HG02870 (cell line): ENCODE data around the gene KRTAP5-8.
A peak's percentile ranks its signal among the peaks of the same experiment; 100 is the strongest.
"Not testable (repeated sequence)": the region's sequence is repeated elsewhere in the genome, so short reads cannot be mapped to it uniquely, and the experiment has no call there.

Source experiments
- ATAC-seq: cut with Tn5 transposase; IDR thresholded peaks from one replicate; pipeline ENCODE4 v1.9.1; 2021; ENCODE audit warnings: mild to moderate bottlenecking, moderate library complexity; ENCODE audit not compliant: unreplicated experiment

The KRTAP5-8 gene, protein sequence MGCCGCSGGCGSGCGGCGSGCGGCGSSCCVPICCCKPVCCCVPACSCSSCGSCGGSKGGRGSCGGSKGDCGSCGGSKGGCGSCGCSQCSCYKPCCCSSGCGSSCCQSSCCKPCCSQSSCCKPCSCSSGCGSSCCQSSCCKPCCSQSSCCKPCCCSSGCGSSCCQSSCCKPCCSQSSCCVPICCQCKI

DNA sequence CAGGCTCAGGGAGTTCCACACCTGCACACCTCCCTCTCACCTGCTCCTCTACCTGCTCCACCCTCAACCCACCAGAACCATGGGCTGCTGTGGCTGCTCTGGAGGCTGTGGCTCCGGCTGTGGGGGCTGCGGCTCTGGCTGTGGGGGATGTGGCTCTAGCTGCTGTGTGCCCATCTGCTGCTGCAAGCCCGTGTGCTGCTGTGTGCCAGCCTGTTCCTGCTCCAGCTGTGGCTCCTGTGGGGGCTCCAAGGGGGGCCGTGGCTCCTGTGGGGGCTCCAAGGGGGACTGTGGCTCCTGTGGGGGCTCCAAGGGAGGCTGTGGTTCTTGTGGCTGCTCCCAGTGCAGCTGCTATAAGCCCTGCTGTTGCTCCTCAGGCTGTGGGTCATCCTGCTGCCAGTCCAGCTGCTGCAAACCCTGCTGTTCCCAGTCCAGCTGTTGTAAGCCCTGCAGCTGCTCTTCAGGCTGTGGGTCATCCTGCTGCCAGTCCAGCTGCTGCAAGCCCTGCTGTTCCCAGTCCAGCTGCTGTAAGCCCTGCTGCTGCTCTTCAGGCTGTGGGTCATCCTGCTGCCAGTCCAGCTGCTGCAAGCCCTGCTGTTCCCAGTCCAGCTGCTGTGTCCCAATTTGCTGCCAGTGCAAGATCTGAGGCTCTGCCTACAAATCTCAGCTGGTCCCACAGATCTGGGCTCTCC lies at the start of gene KRTAP5-8:
Gene KRTAP5-8 (plus strand): TSS at position 49 of the 689 bp plus-strand sequence. CDS start 31 bp downstream, at position 80.
- not testable (repeated sequence) for ATAC-seq

DNA sequence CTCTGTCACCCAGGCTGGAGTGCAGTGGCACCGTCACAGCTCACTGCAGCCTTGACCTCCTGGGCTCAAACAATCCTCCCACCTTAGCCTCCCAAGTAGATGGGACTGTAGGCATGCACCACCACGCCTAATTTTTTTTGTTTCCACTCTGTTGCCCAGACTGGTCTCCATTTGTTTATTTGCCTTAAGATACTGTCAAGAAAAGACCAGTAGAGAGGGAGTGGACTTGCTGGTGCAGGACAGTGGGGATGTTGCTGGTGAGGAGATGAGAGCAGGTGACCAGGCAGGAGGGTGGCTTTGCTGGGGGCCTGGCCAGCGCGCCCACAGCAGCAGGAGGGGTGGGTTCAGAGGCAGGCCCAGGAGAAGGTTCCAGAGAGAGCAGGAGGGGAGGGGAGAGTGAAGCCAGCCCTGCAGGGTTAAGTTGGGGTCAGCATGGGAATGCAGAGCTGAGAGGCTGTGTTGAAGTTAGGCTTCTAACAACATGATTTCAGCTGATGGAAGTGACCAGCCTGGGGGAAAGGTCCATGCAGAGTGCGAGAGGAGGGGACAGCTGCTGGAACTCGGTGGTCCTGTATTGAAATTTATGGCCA lies 49.0 kb upstream of the KRTAP5-8 start:
- ATAC-seq, result no peak

DNA sequence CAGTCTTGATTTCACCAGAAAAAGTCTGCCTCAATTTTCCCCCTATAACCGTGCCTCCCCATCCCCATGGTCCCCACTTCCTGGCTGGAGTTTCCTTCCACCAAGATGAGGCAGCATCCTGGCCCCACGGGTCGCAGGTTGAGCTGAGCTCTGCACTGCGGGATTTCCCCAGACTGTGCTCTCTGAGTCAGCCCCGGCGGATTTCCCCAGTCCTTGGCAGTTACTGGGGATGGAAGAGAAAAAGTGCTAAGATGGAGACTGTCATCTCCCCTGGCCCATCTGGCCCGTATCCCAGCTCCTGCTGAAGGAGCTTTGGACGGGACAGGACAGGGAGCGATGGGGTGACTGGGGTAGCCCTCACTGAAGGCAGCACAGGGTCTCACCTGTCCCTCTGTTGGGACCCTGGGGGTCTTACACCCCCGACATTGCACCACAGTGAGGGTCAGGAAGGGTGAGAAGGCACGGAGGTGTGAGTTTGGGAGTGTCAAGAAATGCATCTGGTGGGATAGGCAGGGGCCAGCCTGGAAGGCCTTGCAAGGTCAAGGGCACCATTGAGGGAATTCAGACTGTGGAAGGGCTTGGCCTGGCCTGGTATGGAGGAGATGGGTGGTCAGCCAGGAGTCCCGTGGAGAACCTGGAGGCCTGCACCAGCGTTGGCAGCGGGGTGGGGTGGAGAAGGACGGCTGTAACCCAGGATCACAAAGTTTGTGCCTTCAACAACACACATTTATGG lies 48.3 kb upstream of the KRTAP5-8 start:
- ATAC-seq, result peak; percentile 68

DNA sequence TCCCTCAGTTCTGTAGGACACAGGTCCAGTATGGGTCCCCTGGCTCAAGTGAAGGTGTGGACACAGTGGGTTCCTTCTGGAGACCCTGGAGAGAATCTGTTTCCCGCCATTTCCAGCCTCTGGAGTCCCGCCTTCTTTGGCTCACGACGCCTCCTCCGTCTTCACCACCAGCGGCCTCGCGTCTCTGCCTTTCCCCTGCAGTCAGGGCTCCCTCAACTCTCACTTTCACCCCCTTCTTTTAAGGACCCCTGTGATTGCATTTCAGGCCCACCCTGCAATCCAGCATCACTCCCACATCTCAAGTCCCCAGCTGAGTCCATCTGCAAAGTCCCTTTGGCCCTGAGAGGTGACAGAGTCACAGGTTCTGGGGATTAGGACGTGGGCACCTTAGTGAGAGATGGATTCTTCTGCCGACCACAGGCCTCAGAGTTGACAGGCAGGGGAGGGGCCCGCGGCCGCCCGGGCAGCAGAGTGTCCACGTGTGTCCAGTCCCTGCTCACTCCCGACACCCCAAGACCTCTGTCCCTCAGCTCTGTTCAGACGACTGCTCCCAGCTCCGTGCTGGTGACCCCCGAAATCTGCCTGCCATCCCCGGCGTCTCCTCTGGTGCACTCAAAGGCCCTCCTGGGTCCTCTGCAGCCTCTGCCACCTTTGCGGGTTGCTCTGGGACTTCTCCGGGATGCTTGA lies 47.6 kb upstream of the KRTAP5-8 start:
- ATAC-seq, result no peak

DNA sequence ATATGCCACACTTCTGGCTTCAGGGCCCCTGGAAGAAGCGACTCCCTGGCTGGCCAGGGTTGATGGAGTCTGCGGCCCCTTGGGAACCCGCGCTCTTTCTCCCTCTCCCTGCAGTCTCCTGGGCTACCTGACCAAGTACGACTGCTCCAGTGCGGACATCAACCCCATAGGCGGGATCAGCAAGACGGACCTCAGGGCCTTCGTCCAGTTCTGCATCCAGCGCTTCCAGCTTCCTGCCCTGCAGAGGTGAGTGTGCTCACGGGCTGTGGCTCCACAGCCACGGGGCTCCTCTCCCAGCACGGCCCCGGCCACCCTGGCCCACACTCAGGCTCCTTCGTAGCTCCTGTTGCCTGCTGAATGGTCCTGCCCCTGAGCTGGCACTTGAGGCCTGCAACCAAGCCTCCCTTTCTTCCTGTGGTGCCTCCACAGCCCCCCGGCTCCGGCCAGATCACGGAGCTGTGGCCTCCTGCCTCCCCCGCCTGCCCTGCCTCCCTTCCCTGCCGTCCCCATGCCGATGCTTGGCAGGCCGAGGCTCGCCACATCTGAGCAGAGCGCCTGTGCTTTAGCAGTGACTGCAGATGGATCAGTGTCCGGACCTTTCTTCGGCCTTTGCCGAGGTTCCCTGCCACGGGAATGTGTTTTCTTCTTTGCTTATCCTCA lies 47.0 kb upstream of the KRTAP5-8 start:
- no peak for ATAC-seq

DNA sequence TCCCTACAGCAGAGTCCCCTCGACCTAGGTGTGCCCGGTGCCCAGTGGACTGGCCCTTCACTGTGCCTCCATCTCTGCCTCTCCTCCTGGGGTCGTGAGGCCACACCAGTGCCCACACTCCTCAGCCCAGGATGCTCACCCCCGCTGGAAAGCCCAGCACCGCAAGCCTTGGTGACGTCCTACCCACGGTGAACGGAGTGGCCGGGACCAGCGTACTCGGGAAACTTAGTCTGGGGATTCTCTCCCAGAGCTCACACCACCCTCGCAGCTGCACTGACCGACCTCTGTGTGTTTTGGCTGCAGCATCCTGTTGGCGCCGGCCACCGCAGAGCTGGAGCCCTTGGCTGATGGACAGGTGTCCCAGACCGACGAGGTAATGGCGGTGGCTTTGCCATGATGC lies 46.3 kb upstream of the KRTAP5-8 start:
- no peak for ATAC-seq

DNA sequence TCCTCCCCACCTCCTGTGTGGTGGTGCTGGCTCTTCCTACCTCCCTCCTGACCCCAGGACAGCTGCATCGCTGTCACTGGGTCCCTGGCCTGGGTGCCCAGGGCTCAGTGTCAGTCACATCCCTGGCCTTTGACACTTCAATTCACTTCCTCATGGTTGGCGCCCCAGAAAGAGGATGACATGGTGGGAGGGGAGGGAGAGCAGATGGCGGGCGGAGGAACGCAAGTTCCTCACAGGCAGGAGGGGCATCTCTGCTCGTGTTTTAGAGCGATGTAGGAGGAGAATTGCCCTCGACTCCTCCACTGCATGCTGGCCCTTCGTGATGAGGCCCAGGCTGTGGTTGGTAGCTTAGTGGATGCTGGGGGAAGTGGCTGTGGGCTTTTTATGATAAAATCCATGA lies 45.9 kb upstream of the KRTAP5-8 start:
- no peak for ATAC-seq

DNA sequence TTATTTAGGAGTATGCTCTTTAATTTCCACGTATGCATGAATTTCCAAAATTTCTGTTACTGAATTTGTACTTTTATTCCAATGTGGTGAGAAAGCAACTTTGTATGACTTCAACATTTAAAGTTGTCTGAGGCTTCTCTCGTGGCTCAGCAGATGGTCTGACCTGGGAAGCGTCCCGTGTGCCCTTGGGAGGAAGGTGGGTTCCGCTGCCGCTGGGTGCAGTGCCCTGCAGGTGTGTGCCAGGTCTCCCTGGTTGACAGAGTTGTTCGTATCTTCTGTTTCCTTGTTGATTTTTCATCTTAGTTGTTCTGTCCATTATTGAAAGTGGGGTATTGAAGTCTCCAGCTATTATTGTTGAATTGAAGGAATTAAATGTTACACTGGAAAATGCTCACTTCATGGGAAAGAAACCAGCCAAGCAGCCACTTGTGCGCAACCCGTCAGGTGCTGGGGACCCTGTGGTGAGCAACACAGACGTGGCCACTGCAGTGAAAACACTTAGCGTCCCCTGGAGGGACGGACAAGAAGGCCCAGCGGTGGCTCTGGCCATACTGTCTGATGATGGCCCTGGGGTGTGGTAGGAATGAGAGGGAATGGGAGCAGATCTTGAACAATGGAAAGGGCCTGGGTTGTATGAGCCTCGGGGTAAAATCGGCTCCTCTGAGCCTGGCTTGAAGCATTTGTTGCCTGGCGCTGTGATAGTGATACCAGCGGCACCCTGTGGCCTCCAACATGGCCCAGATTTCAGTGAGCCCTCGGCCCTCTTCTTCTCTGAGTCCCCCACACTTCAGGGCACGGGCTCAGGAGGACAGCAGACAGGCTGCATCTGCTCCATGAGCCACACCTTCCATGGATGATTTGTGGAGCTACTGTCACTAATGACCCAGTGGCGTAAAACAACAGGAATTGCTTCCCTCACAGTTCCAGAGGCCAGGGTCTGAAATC lies 42.3 kb upstream of the KRTAP5-8 start:
- no peak for ATAC-seq

DNA sequence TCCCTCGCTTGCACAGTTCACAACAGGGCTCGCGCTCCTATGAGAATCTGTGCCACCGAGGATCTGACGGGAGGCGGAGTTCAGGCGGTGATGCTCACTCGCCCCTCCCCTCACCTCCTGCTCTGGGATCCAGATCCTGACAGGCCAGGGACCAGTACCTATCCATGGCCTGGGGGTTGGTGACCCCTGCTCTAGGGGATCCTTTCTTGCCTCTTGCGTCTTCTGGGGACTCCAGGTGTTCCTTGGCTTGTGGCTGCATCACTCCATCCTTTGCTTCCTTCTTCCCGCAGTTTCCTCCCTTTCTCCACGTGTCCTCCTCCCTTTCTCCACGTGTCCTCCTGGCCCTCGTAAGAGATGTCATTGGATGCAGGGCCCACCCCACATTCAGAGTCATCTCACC lies 41.4 kb upstream of the KRTAP5-8 start:
- ATAC-seq, result no peak

DNA sequence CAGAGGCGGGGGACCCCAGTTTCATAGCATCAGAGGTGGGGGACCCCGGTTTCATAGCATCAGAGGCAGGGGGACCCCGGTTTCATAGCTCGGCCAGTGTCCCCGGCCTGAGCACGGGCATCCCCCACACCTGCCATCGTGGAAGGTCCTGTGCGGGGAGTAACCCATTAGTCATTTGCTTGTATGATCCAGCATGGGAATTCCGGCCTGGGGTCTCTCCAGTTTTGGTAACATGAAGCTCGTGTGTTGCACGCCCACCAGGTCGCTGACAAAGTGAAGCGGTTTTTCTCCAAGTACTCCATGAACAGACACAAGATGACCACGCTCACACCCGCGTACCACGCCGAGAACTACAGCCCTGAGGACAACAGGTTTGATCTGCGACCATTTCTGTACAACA lies 39.7 kb upstream of the KRTAP5-8 start:
- no peak for ATAC-seq

DNA sequence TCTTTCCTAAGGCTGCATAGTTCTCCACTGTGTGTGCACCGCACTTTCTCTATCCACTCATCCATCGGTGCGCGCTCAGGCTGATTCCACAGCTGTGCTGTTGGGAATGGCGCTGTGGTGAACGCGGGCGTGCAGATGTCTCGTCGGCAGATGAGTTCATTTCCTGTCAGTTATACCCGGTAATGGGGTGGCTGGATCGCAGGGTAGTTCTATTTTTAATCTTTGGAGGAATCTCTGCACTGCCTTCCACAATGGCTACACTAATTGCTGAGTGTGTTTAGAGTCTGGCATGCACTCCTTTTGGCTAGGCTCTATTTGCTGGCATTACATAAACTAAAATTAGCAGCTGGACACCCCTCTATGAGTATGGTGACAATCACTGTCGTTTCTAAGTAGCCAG lies 38.7 kb upstream of the KRTAP5-8 start:
- ATAC-seq, result no peak

DNA sequence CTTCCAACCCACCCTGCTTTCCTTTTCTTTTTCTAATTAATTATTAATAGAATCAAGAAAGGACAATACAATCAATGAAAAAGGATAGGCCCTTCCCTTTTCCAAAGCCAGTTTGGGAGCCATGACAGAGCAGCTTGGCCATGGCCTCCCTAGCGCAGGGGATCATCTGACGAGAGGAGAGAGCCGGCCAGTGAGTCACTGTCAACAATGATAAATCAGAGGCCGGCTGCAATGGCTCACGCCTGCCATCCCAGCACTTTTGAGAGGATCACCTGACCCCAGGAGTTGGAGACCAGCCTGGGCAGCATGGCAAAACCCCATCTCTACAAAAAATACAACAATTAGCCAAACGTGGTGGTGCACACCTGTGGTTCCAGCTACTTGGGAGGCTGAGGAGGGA lies 38.3 kb upstream of the KRTAP5-8 start:
- no peak for ATAC-seq

DNA sequence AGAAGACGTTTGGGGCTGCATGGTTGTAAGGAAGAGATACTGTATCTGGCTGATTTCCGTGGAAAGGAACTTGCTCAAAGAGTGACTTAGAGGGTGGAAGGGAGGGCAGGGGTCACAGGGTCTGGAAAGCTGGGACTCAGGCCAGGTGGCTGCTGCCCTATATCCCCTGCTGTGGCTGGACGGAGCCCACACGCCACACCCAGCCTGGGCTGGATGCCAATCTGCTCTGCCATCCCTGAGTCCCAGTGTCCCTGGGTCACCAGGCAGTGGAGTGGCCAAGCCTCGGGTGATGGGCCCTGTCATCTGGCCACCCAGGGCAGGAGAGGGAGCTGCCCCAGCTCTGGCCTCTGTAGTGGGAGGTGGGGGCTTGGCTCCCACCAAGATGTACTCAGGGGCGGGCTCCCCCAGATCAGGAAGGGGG lies 37.2 kb upstream of the KRTAP5-8 start:
- no peak for ATAC-seq

DNA sequence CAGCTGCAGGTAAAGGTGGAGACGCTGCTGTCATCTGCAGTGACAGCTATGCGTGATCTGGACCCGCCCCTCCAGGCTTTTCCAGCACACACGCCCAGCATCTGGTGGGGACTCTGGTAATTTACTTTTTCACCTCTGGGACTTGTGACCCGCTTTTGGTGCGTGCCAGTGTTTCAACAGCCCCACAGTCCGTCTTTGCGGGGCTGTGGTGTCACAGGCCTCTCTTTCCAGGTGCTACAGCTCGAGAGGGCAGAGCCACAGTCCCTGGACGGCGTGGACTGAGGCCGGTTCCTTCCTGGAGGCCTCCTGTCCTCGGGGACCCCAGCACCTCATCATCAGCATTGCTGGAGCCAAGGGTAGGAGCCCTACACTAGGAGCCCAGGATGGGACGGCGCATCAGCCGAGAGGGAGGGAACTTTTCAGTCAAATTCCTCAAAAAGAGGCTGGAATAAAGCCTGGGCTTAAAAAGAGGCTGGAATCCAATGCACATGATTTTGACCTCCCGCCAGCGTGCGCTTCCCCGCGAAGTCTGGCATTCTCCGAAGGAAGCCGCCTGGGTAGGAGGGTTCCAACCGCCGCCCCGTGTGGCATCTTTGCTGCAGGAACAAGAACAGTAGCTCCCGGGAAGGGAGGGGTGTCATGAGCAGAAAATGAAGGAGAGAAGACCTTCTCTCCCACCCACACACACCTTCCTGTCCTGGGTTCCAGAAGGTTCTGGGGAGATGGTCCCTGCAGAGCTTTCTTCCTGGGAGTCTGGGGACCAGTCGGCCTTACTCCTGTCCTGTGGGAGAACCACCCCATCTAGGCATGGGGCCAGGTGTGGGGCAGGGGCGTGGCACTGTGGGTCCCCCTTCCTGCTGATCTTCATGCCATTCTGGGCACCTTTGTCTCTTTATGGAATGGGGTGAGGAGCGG lies 36.5 kb upstream of the KRTAP5-8 start:
- ATAC-seq, result no peak

DNA sequence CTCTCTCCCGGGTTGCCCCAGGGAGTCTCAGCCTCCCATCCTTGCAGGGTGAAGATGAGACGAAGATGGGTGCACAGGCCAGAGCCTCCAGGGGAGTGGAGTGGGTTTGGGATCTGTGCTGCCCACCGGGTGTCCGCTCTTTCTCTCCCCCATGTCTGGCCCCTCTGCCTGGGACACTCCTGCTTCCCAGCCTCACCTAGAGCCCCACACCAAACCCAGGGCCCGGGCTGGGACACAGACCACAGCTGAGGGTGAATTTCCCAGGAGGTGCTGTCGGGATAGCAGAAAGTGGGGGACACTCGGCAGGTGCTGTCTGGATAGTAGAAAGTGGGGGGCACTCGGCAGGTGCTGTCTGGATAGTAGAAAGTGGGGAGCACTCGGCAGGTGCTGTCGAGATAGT lies 35.8 kb upstream of the KRTAP5-8 start:
- ATAC-seq, result no peak

DNA sequence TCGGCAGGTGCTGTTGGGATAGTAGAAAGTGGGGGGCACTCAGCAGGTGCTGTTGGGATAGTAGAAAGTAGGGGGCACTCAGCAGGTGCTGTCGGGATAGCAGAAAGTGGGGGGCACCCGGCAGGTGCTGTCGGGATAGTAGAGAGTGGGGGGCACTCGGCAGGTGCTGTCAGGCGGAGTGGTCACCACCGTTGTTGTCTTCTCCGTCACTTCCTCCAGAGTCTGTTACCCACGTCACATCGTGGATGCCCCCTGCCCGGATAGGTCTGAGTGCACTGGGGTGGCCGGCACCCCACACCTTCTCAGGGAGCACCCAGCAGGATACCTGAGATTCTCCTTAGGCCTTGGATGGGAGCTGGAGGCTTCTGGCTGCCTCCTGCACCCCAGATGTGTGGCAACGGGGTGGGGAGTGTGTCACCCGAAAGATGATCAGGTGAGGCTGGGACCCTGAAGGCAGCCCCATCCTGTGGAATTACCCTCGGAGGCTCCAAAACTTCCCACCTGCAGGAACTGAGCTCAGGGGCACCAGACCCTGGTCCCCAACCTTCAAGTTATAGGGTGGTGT lies 34.9 kb upstream of the KRTAP5-8 start:
- ATAC-seq, result no peak

DNA sequence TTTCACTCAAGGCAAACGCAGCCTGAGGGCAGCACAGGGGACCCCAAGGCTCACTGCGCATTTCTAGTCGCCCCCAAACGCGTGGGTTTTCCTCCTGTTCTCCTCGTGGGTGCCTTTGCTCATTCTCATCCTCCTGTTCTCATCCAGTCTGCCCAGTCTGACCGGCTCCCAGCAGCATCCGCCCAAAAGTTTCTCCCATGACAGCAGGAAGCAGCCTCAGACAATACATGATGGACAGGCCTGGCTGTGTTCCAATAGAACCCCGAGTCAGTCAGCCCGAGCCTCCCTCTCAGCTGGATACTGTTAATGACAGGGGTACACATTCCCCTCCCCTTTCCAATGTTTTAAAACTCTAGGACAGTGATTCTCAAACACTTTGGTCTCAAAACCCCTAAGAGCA lies 33.3 kb upstream of the KRTAP5-8 start:
- no peak for ATAC-seq

DNA sequence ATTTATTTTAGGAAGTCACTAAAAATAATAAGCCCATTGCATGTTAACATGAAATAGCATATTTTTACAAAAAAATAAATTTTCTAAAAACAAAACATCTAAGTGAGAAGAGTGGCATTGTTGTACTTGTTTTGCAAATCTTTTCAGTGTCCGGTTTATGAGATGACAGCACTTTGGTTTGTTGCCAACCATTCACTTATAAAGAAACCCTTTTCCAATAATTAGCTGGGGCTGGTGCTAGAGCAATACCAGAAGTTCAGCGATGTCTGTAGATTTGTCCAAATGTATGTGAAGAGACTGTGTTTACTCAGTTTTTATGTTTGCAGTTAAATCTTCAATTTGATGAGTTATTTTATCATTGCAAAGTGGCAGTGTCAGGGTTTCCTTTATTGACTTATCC lies 32.8 kb upstream of the KRTAP5-8 start:
- ATAC-seq, result no peak
